Natural killer cell (primary cell): Measurements from ENCODE around the gene CRYGB. TPM values are rescaled to one million over a fixed set of nuclear protein-coding genes. Genes with fewer than 3 reads are reported as not detected.

Experiments used
- ATAC-seq, 3 donors: fragments of 150-1000 bp in 2 of 3; fragments of 200-7000 bp in 1 of 3; cut with Tn5 transposase; 1 replicate in 1 of 3; 2 replicates in 2 of 3; pipeline ENCODE4 v1.10.0; 2021; ENCODE audit warnings: mild to moderate bottlenecking in 2 of 3, moderate library complexity in 2 of 3
- DNase-seq, 2 donors: peaks; one replicate each; pipeline versions ENCODE4 v3.0.0 to v3.0.0-alpha.2; 2013 to 2021; ENCODE audit warnings: mixed read lengths in 1 of 2
- H3K27ac ChIP-seq: one replicate; pipeline ENCODE4 v1.5.1; 2013; ENCODE audit warnings: mild to moderate bottlenecking, low read length
- H3K27me3 ChIP-seq: one replicate; pipeline ENCODE4 v1.6.1; 2013; ENCODE audit warnings: low read length; ENCODE audit not compliant: control insufficient read depth, insufficient read depth
- H3K36me3 ChIP-seq: one replicate; pipeline ENCODE4 v1.6.1; 2013; ENCODE audit warnings: low read length; ENCODE audit not compliant: control insufficient read depth, insufficient read depth
- H3K4me1 ChIP-seq: one replicate; pipeline ENCODE4 v1.6.1; 2013; ENCODE audit warnings: low read length; ENCODE audit not compliant: control insufficient read depth, insufficient read depth
- H3K4me3 ChIP-seq: one replicate; pipeline ENCODE4 v1.5.1; 2013; ENCODE audit warnings: low read length
- H3K9me3 ChIP-seq: one replicate; pipeline ENCODE4 v1.6.1; 2013; ENCODE audit warnings: low read length; ENCODE audit not compliant: control insufficient read depth, insufficient read depth
- H3K27ac Mint-ChIP-seq, 2 donors: one replicate each; pipeline ENCODE4 v1.8.0; 2022; ENCODE audit warnings: mild to moderate bottlenecking in 2 of 2, mixed read lengths in 2 of 2, moderate library complexity in 1 of 2
- H3K27me3 Mint-ChIP-seq, 2 donors: one replicate each; pipeline ENCODE4 v1.8.0; 2022; ENCODE audit warnings: low read depth in 2 of 2, mixed read lengths in 2 of 2
- H3K36me3 Mint-ChIP-seq: one replicate; pipeline ENCODE4 v1.8.0; 2022; ENCODE audit warnings: mixed read lengths
- H3K4me1 Mint-ChIP-seq, 2 donors: one replicate each; pipeline ENCODE4 v1.8.0; 2022; ENCODE audit warnings: mixed read lengths in 2 of 2
- H3K4me3 Mint-ChIP-seq: one replicate; pipeline ENCODE4 v1.8.0; 2022; ENCODE audit warnings: mild to moderate bottlenecking, moderate library complexity, mixed read lengths
- H3K9me3 Mint-ChIP-seq, 2 donors: one replicate each; pipeline ENCODE4 v1.8.0; 2022; ENCODE audit warnings: mixed read lengths in 2 of 2
- CTCF ChIP-seq: fragments of 200-600 bp; IDR thresholded peaks from one replicate; pipeline ENCODE4 v1.8.0; 2022; ENCODE audit warnings: antibody characterized with exemption
- WGBS: methylation state at CpG from one replicate; pipeline ENCODE4 v1.1.7; 2013; ENCODE audit warnings: missing lambda C conversion rate; ENCODE audit not compliant: insufficient coverage; 5-methylcytosine and 5-hydroxymethylcytosine counted together
- intact Hi-C: fragments of 100-400 bp; cut with micrococcal nuclease; formaldehyde crosslinking; loops from one replicate; pipeline ENCODE4 v1.14.2; 2022
- total RNA-seq, 4 donors: library from RNA; stranded (reverse); fragments of 120-200 nt in 1 of 4; gene quantifications; one replicate each; pipeline versions ENCODE4 v1.2.3 to v1.2.4, GENCODE V29; 2013 to 2022

The CRYGB gene
- total RNA-seq, 3 donors from 2014 or later (not counting 1 experiment from before 2014, with no cell fraction given), result not detected

- no peak for TF ChIP-seq CTCF
Measured at GRCh38 chr2:208174144-208174543, 28.2 kb upstream of the CRYGB start.

GRCh38 chr2:208172125-208172524, 26.2 kb upstream of the CRYGB start:
- H3K27me3 ChIP-seq, result no peaks in the 10 kb centered on the region
- H3K4me3 Mint-ChIP-seq, result no peak overlapping the region
- H3K9me3 ChIP-seq, result no peaks in the 10 kb centered on the region
- peaks cover 9 to 14% of the 10 kb centered on the region in 2 donors for H3K27me3 Mint-ChIP-seq
- ATAC-seq (no peak), DNase-seq (no peak)
- intact Hi-C loops, result no loop called here
- WGBS, result 22% methylated on average over 4 of the region's 4 CpGs
- TF ChIP-seq CTCF, result no peak
- no peak overlapping the region for H3K4me3 ChIP-seq
- H3K4me1 Mint-ChIP-seq, result peaks cover 0 to 10% of the 10 kb centered on the region in 2 donors
- H3K27ac ChIP-seq, result no peak overlapping the region
- no peaks in the 10 kb centered on the region for H3K36me3 Mint-ChIP-seq
- no peaks in the 10 kb centered on the region for H3K9me3 Mint-ChIP-seq
- H3K36me3 ChIP-seq, result no peaks in the 10 kb centered on the region
- no peaks in the 10 kb centered on the region for H3K4me1 ChIP-seq
- no peak overlapping the region for H3K27ac Mint-ChIP-seq

More at GRCh38 chr2:208174144-208174543, 28.2 kb upstream of the CRYGB start:
- 89% methylated on average over 9 of the region's 9 CpGs for WGBS
- no peaks in the 10 kb centered on the region for H3K27me3 ChIP-seq
- no peak overlapping the region for H3K4me3 ChIP-seq
- no peak overlapping the region for H3K27ac ChIP-seq
- Mint-ChIP-seq H3K27me3 (peaks cover 7 to 14% of the 10 kb centered on the region in 2 donors), H3K4me3 (no peak overlapping the region), H3K9me3 (no peaks in the 10 kb centered on the region), H3K27ac (no peak overlapping the region), H3K4me1 (peaks cover 0 to 10% of the 10 kb centered on the region in 2 donors), H3K36me3 (no peaks in the 10 kb centered on the region)
- DNase-seq (no peak), ATAC-seq (no peak)
- no peaks in the 10 kb centered on the region for H3K9me3 ChIP-seq
- H3K36me3 ChIP-seq, result no peaks in the 10 kb centered on the region
- intact Hi-C loops, result no loop called here
- no peaks in the 10 kb centered on the region for H3K4me1 ChIP-seq

- intact Hi-C loops, result no loop called here
- no peak for DNase-seq
- Mint-ChIP-seq H3K4me1 (no peaks in the 10 kb centered on the region), H3K9me3 (no peaks in the 10 kb centered on the region), H3K36me3 (no peaks in the 10 kb centered on the region), H3K27ac (no peak overlapping the region), H3K4me3 (no peak overlapping the region), H3K27me3 (peaks cover 8 to 9% of the 10 kb centered on the region in 2 donors)
- no peaks in the 10 kb centered on the region for H3K36me3 ChIP-seq
- no peaks in the 10 kb centered on the region for H3K9me3 ChIP-seq
- no peak for TF ChIP-seq CTCF
- no peak overlapping the region for H3K4me3 ChIP-seq
- no peaks in the 10 kb centered on the region for H3K27me3 ChIP-seq
- H3K4me1 ChIP-seq, result no peaks in the 10 kb centered on the region
- ATAC-seq, result no peak
- WGBS, result 91% methylated on average over 2 of the region's 2 CpGs
- H3K27ac ChIP-seq, result no peak overlapping the region
Measured at GRCh38 chr2:208164951-208165755, 19.2 kb upstream of the CRYGB start.
